A549 (cell line): ENCODE measurements around the gene GPATCH1.
"Not testable (repeated sequence)": the region's sequence is repeated elsewhere in the genome, so short reads cannot be mapped to it uniquely, and the experiment has no call there.

Experiments
- BCL3 ChIP-seq: fragments of >200 bp; sonication (Bioruptor Twin); formaldehyde crosslinking; IDR thresholded peaks from 3 replicates; pipeline ENCODE4 v1.6.1; 2016
- CHD4 ChIP-seq: fragments of 200-600 bp; sonication (generic); IDR thresholded peaks from 2 replicates; pipeline ENCODE4 v1.6.1; 2016; ENCODE audit warnings: antibody characterized with exemption, mild to moderate bottlenecking, borderline replicate concordance
- CTCF ChIP-seq: fragments of >200 bp; sonication (Bioruptor Twin); formaldehyde crosslinking; IDR thresholded peaks from 3 replicates; pipeline ENCODE4 v1.5.1; 2016
- EP300 ChIP-seq, 2 experiments: fragments of >200 bp; sonication (Bioruptor Twin); formaldehyde crosslinking; IDR thresholded peaks; 2 replicates in 1 of 2; 3 replicates in 1 of 2; pipeline ENCODE4 v1.6.1; 2016 to 2017
- JUN ChIP-seq, 2 experiments: fragments of >200 bp; sonication (Bioruptor Twin); formaldehyde crosslinking; IDR thresholded peaks; 2 replicates in 1 of 2; 3 replicates in 1 of 2; pipeline ENCODE4 v1.6.1; 2016 to 2017
- MAFK ChIP-seq: fragments of 450-650 bp; IDR thresholded peaks from 2 replicates; pipeline ENCODE4 v1.6.1; 2014; ENCODE audit not compliant: partially characterized antibody
- PHF8 ChIP-seq: fragments of 200-600 bp; sonication (generic); IDR thresholded peaks from 2 replicates; pipeline ENCODE4 v1.6.1; 2016; ENCODE audit warnings: low read depth, mild to moderate bottlenecking, antibody characterized with exemption, moderate library complexity, borderline replicate concordance
- POLR2A ChIP-seq: IDR thresholded peaks from 2 replicates; pipeline ENCODE4 v1.6.1; 2012; ENCODE audit warnings: mild to moderate bottlenecking, low read length
- POLR2AphosphoS2 ChIP-seq: conservative IDR thresholded peaks from 2 replicates; pipeline ENCODE4 v1.6.1; 2012; ENCODE audit warnings: low read length, improper control_type of control experiment, inconsistent platforms
- SMC3 ChIP-seq: fragments of >200 bp; sonication (Bioruptor Twin); formaldehyde crosslinking; IDR thresholded peaks from 3 replicates; pipeline ENCODE4 v1.6.1; 2018; ENCODE audit warnings: inconsistent platforms
- ZFP36 ChIP-seq: fragments of 450-650 bp; IDR thresholded peaks from 2 replicates; pipeline ENCODE4 v1.6.1; 2014; ENCODE audit warnings: borderline replicate concordance; ENCODE audit not compliant: partially characterized antibody

- TF ChIP-seq CTCF; ZFP36; MAFK; POLR2A; JUN (IDR thresholded peaks at IDR 0.05); EP300 (IDR thresholded peaks at IDR 0.05); CHD4; SMC3; POLR2AphosphoS2; BCL3; PHF8: not testable (repeated sequence)
Measured at GRCh38 chr19:33154313-33154712, 73.3 kb downstream of the GPATCH1 start.
